Esophagus (tissue), 2 donors: Measurements from ENCODE around the gene PTPN14. TPM values are rescaled to one million over a fixed set of nuclear protein-coding genes. Genes with fewer than 3 reads are reported as not detected.
"Not testable (repeated sequence)": the region's sequence is repeated elsewhere in the genome, so short reads cannot be mapped to it uniquely, and the experiment has no call there.

Experiments used
- H3K27ac ChIP-seq, 2 donors: one replicate each; pipeline ENCODE4 v1.5.1; 2013; ENCODE audit warnings: low read depth in 2 of 2, mild to moderate bottlenecking in 2 of 2, inconsistent platforms in 1 of 2, low read length in 1 of 2, moderate library complexity in 1 of 2
- H3K27me3 ChIP-seq, 2 donors: one replicate each; pipeline ENCODE4 v1.6.1; 2013; ENCODE audit warnings: low read length in 2 of 2, control low read depth in 1 of 2, mild to moderate bottlenecking in 1 of 2; ENCODE audit not compliant: insufficient read depth in 2 of 2, control insufficient read depth in 1 of 2
- H3K36me3 ChIP-seq, 2 donors: one replicate each; pipeline ENCODE4 v1.6.1; 2013; ENCODE audit warnings: low read length in 1 of 2; ENCODE audit not compliant: control insufficient read depth in 2 of 2, insufficient read depth in 2 of 2
- H3K4me1 ChIP-seq, 2 donors: one replicate each; pipeline ENCODE4 v1.6.1; 2013; ENCODE audit warnings: low read length in 1 of 2; ENCODE audit not compliant: control insufficient read depth in 2 of 2, insufficient read depth in 2 of 2
- H3K4me3 ChIP-seq, 2 donors: one replicate each; pipeline ENCODE4 v1.5.1; 2013; ENCODE audit warnings: low read length in 2 of 2, mild to moderate bottlenecking in 2 of 2, low read depth in 1 of 2, moderate library complexity in 1 of 2
- H3K9me3 ChIP-seq, 2 donors: one replicate each; pipeline ENCODE4 v1.6.1; 2013; ENCODE audit warnings: mild to moderate bottlenecking in 2 of 2, low read depth in 1 of 2, low read length in 1 of 2, moderate library complexity in 1 of 2; ENCODE audit not compliant: control insufficient read depth in 2 of 2, insufficient read depth in 1 of 2
- WGBS, 2 donors: extraction: QIAGEN DNeasy Blood & Tissue Kit; methylation state at CpG; one replicate each; pipeline ENCODE4 v1.1.7; 2013; 5-methylcytosine and 5-hydroxymethylcytosine counted together
- polyA plus RNA-seq, 2 donors: library from polyadenylated mRNA; stranded (reverse); fragments of 200-250 nt; gene quantifications; one replicate each; pipeline ENCODE4 v1.2.3, GENCODE V29; 2013
- donor health status: healthy with polysubstance abuse.
- donor health status: Bipolar disorder and iron deficiency.

PTPN14 gene
- polyA plus RNA-seq, 2 donors = 2.4 to 4.1 TPM

- no peaks in the 10 kb centered on the region for H3K9me3 ChIP-seq
- H3K27ac ChIP-seq = no peak overlapping the region
- 76 to 81% methylated on average over 9 of the region's 9 CpGs for WGBS, 2 donors
Observed at GRCh38 chr1:214514032-214514818, 37.2 kb downstream of the PTPN14 start.

GRCh38 chr1:214513394-214513793, 38.0 kb downstream of the PTPN14 start:
- H3K9me3 ChIP-seq = no peaks in the 10 kb centered on the region
- no peak overlapping the region for H3K27ac ChIP-seq
- peaks cover 6 to 10% of the 10 kb centered on the region in 2 donors for H3K4me1 ChIP-seq
- WGBS, 2 donors = 78 to 81% methylated on average over 5 of the region's 5 CpGs
- no peak overlapping the region for H3K4me3 ChIP-seq
- no peaks in the 10 kb centered on the region for H3K27me3 ChIP-seq
- no peaks in the 10 kb centered on the region for H3K36me3 ChIP-seq

More at GRCh38 chr1:214514032-214514818, 37.2 kb downstream of the PTPN14 start:
- Histone ChIP-seq H3K4me3 (no peak overlapping the region), H3K27me3 (no peaks in the 10 kb centered on the region), H3K4me1 (peaks cover 6 to 10% of the 10 kb centered on the region in 2 donors), H3K36me3 (no peaks in the 10 kb centered on the region)

- Histone ChIP-seq H3K27me3 (no peaks in the 10 kb centered on the region), H3K4me3 (no peak overlapping the region), H3K4me1 (peaks cover 5 to 6% of the 10 kb centered on the region in 2 donors), H3K36me3 (no peaks in the 10 kb centered on the region), H3K27ac (no peak overlapping the region), H3K9me3 (no peaks in the 10 kb centered on the region)
- WGBS, 2 donors = 45 to 71% methylated on average over 1 of the region's 1 CpG
Observed at GRCh38 chr1:214511639-214511998, 39.8 kb downstream of the PTPN14 start.

- Histone ChIP-seq H3K27me3 (no peaks in the 10 kb centered on the region), H3K36me3 (no peaks in the 10 kb centered on the region), H3K9me3 (no peaks in the 10 kb centered on the region), H3K4me3 (no peak overlapping the region), H3K27ac (no peak overlapping the region), H3K4me1 (peaks cover 5 to 6% of the 10 kb centered on the region in 2 donors)
- 85 to 87% methylated on average over 6 of the region's 6 CpGs for WGBS, 2 donors
Observed at GRCh38 chr1:214510914-214511638, 40.3 kb downstream of the PTPN14 start.

GRCh38 chr1:214510477-214510876, 40.9 kb downstream of the PTPN14 start:
- Histone ChIP-seq H3K36me3 (no peaks in the 10 kb centered on the region), H3K27me3 (no peaks in the 10 kb centered on the region), H3K4me1 (peaks cover 5 to 6% of the 10 kb centered on the region in 2 donors), H3K27ac (no peak overlapping the region), H3K9me3 (no peaks in the 10 kb centered on the region), H3K4me3 (no peak overlapping the region)

GRCh38 chr1:214509622-214510021, 41.8 kb downstream of the PTPN14 start:
- not testable (repeated sequence) for H3K4me3 ChIP-seq, H3K9me3 ChIP-seq, H3K27me3 ChIP-seq, H3K36me3 ChIP-seq, H3K4me1 ChIP-seq, H3K27ac ChIP-seq
- 90 to 91% methylated on average over 3 of the region's 3 CpGs for WGBS, 2 donors

- H3K4me3 ChIP-seq = no peak overlapping the region
- peaks cover 0 to 5% of the 10 kb centered on the region in 2 donors for H3K36me3 ChIP-seq
- no peaks in the 10 kb centered on the region for H3K27me3 ChIP-seq
- no peak overlapping the region for H3K27ac ChIP-seq
- WGBS, 2 donors = 26 to 32% methylated on average over 2 of the region's 2 CpGs
- no peaks in the 10 kb centered on the region for H3K9me3 ChIP-seq
- H3K4me1 ChIP-seq = peaks cover 1 to 4% of the 10 kb centered on the region in 2 donors
Observed at GRCh38 chr1:214506972-214507431, 44.4 kb downstream of the PTPN14 start.

- Histone ChIP-seq H3K27ac (no peak overlapping the region), H3K9me3 (no peaks in the 10 kb centered on the region), H3K36me3 (peaks cover 0 to 5% of the 10 kb centered on the region in 2 donors), H3K4me3 (no peak overlapping the region), H3K27me3 (no peaks in the 10 kb centered on the region), H3K4me1 (peaks cover 0 to 2% of the 10 kb centered on the region in 2 donors)
- 77 to 86% methylated on average over 8 of the region's 8 CpGs for WGBS, 2 donors
Observed at GRCh38 chr1:214505134-214505533, 46.3 kb downstream of the PTPN14 start.

GRCh38 chr1:214504330-214504729, 47.1 kb downstream of the PTPN14 start:
- H3K9me3 ChIP-seq = no peaks in the 10 kb centered on the region
- peaks cover 0 to 2% of the 10 kb centered on the region in 2 donors for H3K4me1 ChIP-seq
- no peak overlapping the region for H3K4me3 ChIP-seq
- no peak overlapping the region for H3K27ac ChIP-seq
- peaks cover 0 to 5% of the 10 kb centered on the region in 2 donors for H3K36me3 ChIP-seq
- 92 to 93% methylated on average over 5 of the region's 5 CpGs for WGBS, 2 donors
- H3K27me3 ChIP-seq = no peaks in the 10 kb centered on the region
